ENCODE data around the gene JAML.

- TF ChIP-seq, protein P1, sequence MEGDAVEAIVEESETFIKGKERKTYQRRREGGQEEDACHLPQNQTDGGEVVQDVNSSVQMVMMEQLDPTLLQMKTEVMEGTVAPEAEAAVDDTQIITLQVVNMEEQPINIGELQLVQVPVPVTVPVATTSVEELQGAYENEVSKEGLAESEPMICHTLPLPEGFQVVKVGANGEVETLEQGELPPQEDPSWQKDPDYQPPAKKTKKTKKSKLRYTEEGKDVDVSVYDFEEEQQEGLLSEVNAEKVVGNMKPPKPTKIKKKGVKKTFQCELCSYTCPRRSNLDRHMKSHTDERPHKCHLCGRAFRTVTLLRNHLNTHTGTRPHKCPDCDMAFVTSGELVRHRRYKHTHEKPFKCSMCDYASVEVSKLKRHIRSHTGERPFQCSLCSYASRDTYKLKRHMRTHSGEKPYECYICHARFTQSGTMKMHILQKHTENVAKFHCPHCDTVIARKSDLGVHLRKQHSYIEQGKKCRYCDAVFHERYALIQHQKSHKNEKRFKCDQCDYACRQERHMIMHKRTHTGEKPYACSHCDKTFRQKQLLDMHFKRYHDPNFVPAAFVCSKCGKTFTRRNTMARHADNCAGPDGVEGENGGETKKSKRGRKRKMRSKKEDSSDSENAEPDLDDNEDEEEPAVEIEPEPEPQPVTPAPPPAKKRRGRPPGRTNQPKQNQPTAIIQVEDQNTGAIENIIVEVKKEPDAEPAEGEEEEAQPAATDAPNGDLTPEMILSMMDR (conservative IDR thresholded peaks at IDR 0.05; ENCODE audit: low read length): no peak
- TF ChIP-seq EZH2phosphoT487 (IDR thresholded peaks at IDR 0.05; ENCODE audit: borderline replicate concordance): no peak
Measured at GRCh38 chr11:118157186-118157895, 67.5 kb downstream of the JAML start.
